HG03565 (cell line): ENCODE data around the gene LAYN.

ENCODE experiments used
- ATAC-seq: cut with Tn5 transposase; IDR thresholded peaks from one replicate; pipeline ENCODE4 v1.9.1; 2021; ENCODE audit warnings: mild to moderate bottlenecking, moderate library complexity; ENCODE audit not compliant: unreplicated experiment

LAYN gene

DNA sequence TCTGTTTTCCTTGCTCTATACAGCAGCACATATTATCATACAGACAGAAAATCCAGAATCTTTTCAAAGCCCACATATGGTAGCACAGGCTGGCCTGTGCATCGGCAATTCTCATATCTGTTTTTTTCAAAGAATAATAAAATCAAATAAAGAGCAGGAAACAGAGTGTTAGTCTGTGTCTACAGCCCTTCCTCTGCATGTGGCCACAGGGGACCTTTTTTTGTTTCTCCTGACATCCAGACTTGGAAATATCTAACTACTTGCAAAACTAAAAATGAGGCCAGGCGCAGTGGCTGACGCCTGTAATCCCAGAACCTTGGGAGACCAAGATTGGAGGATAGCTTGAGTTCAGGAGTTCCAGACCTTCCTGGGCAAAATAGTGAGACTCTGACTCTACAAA lies 20.3 kb downstream of the LAYN start:
- no peak for ATAC-seq

DNA sequence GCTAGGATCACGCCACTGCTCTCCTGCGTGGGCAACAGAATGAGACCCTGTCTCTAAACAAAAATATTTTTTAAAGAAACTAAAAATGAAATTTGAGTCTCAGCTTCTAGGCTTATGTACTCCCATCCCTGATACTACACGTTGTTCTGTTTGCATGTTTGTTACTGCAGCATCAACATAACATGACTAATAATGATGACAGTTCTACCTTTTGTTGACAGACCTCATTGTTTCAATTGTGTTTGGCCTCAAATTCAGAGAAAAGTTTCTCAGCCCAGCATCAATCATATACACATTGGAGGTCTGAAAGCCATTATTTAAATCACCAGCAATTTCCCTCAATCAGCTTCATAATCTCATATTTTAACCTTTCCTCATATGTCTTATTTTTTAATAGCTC lies 20.8 kb downstream of the LAYN start:
- ATAC-seq, result no peak

DNA sequence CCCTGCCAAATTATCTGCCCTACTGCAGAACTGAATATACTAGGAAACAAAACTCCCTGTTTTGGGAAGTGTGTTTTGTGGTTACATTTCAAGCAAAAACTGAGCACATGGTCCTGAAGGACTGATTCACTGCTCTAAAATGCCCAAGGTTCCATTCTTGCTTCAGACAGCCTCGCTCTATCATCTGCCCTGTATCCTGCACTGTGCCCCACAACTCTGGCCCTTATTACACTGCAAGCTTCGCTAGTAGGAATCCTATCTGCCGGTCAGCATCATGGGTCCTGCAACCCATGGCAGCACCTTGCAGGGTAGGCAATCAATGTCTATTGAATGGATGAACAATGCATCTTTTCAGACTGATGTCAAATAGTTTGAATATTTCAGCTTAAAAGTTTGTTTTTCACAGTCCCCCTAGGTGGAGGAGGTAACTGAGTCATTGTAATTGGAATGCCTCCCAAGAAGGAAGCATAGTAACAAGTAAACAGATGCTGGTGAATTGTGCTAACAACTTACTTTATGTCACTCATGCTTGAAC lies 21.3 kb downstream of the LAYN start:
- ATAC-seq, result no peak

DNA sequence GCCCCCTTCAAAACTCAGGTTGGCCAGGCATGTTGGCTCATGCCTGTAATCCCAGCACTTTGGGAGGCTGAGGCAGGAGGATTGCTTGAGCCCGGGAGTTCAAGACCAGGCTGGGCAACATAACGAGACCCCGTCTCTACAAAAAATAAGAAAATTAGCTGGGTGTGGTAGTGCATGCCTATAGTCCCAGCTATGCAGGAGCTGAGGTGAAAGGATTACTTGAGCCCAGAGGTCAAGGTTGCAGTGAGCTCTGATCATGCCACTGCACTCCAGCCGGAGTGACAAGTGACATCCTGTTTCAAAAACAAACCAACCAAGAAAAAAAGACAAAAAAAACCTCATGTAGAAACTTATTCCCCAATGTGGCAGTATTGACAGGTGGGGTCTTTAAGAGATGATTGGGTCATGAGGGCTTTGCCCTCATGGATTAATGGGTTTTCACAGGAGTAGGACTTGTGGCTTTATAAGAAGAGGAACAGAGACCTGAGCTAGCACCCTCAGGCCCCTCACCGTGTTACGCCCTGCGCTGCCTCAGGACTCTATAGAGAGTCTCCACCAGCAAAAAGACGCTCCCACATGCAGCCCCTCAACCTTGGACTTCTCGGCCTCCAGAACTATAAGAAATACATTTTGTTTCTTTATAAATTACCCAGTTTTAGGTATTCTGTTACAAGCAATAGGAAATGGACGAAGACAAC lies 22.3 kb downstream of the LAYN start:
- ATAC-seq, result no peak

DNA sequence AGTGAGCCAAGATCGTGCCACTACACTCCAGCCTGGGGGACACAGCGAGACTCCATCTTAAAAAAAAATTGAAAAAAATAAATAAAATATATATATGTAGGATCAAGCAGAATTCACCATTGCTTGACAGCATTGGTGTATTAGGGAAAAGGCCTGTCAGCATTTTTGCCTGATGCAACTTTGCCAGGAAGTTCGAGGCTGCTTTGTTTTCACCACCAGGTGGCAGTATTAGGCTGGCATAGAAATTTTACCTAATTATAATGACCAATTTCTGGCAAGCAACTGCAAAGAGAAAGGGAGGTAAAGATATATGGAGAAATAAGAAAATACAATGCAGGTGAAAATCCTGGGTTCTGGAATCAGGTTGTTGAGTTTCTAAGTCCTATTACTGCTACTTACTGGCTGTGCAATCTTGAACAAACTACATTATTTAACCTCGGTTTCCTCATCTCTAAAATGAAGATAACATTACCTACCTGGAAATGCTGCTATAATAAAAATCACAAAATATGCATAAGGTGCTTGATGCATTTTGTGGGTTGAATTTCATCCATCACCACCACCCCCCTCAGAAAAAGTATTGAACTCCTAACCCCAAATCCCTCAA lies 24.7 kb downstream of the LAYN start:
- ATAC-seq, result no peak

DNA sequence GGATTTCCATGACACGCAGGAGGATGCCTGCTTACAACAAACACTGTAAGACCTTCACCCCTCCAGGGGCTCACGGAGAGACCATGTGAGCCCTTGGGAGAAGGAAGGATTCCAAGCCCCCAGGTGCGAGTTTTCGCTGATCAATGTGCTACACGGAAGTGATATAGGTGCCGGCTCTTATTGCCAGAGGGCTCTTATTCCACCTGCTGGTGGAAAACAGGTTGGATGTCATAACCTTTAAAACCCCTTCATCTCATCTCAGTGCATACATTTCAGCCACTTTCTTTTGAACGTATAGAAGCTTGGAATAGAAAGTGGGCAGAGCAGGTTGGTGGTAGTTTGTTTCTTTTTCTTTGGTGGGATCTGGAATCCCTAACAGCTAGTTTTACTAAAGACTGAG lies 25.8 kb downstream of the LAYN start:
- no peak for ATAC-seq

DNA sequence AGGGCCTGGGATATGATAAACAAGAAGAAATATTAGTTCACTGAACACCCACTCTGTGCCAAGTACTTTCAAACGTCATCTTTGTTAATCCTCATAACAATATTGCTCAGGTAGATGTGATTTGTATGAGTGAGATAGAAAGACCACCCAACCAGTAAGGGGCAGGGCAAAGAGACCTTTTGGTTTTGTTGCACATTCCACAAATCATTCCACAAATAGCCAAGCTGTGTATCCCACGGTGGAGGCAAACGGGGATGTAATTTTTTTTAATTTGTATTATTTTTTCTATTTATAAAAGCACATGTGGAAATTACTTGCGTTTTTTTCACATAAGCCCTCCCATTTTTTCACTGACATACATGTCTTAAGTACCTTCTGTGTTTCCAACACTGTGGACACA lies 29.0 kb downstream of the LAYN start:
- no peak for ATAC-seq

DNA sequence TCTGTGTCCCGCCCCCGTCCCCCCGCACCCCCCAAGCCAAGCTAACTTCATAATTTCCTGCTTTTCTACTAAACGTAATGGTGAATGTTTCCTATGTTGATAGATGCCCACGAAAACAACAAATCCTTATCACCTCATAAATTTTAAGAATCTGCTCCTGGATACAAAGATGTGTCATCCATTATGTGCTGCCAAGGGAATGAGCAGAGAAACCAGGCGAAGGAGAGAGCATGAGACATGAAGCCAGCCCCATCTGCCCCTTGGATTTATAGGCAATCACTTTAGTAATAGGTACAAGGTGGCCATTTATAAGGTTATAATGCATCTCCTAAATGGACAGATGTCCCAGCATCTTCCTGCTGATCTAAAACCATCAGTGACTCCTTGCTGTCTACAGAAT lies 30.3 kb downstream of the LAYN start:
- ATAC-seq, result no peak

DNA sequence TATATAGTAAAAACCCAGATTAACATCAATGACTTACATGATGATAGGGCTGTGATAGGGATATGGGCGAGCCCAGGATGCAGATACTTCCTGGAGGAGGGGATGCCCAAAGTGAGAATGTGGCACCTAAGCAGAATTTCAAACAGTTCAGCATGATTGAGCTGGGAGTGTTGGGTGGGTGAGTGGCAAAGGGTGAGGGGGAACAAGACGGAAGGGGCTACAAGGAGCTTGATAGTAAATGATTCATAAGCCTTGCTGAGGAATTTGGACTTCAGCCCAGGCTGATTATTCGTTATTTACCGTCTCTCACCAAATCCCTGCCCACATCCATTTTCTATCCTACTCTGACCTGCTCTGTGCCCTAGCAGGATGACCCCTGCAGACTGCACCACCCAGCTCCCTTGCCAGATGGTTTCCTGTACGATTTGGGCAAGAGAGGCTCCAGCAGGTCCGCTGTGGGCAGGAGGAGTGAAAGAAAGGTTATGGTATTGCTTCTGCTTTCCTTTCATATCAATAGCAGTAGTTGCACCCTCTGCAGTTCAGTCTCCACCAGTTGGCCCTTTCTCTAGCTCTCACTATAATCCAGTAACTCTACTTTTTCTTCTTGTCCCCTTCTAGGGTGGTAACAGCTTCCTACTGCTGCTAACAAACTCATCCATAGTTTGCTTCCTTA lies 31.4 kb downstream of the LAYN start:
- no peak for ATAC-seq

DNA sequence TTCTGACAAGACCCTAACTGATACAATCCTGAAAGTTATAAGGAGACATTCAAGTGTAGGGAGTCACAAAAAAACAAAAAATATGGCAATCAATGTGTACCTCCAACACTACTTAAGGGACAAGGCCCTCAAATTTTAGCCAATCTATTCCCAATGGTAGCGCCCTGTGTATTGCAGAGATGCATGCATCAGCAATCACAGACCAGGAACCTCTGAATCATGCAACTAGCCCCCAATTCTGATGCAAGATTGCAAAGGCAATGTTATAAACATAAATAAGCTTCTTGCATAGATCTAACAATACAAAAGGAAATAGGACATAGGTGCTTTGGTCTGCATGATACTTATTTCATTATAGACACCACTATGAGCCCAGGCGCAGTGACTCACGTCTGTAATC lies 32.1 kb downstream of the LAYN start:
- ATAC-seq, result no peak

DNA sequence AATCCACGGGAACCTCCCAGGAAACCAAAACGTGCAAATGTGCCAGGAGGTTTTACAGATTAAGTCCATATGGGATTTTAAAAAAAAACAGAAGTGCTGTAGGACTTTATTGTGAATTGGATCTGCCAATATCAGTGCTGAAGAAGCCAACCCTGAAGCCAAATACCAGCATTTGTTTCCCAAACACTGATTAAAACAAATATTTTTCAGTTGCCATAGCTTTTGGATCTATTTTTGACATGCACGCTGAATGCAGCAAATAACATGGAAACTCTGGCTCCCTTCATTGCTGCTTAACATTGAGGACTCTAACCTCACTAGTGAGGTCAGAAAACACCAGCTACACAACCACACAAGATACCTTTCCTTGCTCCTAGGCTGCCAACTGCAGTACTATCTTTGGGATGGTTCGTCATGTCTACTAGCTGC lies 33.3 kb downstream of the LAYN start:
- ATAC-seq, result no peak

DNA sequence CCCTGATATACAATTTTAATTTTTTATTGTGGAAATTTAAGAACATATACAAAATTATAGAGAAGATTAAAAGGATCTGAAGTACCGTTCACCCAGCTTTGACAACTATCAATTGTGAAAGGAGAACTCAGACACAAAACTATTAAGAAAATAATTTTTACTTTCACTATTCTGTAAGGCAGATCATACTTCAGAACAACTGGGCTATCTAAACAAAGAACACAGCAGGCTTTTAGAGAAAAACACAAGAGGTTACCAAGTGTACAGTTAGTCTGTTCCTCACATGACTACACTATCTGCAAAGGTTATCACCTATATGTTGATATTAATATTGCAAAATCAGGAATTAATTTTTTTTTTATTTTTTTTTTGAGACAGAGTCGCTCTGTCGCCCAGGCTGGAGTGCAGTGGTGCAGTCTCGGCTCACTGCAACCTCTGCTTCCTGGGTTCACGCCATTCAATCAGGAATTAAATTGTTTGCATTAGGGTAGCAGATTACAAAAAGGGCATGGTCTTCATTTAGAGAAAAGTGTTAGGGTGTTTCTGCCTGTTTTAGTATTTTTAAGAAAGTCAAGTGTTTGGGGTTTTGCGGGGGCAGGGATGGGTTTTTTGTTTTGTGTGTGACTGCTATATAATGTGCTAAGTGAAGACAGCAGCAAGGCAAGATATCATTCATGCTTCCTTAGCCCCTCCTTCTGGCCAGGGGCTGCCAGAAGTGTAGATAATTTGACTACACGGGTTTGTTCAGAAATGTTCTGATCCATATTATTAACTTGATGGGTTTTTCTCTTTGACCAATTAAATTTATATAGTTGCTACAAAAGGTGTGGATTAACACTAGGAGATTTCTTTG lies 34.1 kb downstream of the LAYN start:
- no peak for ATAC-seq

DNA sequence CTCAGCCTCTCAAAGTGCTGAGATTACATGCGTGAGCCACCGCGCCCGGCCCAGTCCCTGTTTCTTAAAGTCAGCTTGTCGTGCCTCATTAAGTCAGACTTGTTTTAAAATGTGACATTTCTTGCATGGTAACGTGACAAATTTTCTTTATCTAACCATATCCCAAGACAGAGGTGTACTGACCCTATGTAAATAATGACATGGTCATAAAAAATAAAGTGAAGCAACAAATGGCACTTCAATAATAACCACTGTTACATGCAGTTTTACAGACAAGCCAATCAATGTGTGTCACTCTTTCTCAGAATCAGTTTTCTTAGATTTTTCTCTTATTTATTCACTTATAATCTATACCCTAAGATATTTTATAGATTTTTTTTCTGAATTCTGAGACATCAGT lies 35.2 kb downstream of the LAYN start:
- ATAC-seq, result no peak

DNA sequence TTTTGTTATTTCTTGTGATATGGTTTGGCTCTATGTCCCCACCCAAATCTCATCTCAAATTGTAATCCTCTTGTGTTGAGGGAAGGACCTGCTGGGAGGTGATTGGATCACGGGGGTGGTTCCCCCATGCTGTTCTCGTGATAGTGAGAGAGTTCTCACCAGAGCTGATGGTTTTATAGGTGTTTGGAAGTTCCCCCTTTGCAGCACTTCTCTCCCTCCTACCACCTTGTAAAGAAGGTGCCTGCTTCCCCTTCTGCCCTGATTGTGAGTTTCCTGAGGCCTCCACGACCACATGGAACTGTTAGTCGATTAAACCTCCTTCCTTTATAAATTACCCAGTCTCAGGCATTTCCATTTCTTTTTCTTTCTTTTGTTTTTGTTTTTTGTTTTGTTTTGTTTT lies 37.3 kb downstream of the LAYN start:
- ATAC-seq, result no peak

DNA sequence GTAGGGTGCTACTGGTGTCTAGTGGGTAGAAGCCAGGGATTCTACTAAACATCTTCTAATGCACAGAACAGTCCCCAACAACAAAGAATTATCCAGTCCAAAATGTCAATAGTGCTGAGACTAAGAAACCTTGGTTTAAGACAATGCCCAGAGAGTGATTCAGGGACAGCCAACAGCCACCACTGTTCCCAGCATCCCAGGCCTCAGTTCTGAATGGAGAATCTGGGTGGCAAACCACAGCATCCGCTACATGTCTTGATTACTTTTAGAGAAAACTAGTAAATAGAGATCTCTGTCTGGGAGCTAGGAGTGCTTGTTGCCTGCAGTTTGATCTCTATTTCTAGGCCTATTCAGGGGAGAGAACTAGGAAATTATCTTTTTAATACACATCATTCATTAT lies 40.8 kb downstream of the LAYN start:
- ATAC-seq, result no peak

DNA sequence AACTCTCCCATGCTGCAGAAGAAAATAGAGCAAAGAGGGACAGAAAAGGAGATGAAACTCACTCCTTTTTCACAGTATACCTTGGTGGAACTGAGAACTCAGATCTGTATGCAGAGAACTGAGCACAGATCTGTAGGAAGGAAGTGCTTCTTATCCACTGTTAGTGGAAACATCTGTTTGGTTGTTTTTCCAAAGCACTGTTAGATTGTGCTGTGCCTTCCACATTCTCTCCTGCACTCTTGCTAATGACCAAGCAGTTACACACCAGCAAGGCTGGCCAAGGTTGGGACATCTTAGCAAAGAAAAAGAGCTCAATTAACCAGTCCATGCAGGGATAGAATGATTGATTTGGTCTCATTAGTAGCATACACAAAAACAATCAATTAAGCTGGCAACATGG lies 41.6 kb downstream of the LAYN start:
- ATAC-seq, result no peak

DNA sequence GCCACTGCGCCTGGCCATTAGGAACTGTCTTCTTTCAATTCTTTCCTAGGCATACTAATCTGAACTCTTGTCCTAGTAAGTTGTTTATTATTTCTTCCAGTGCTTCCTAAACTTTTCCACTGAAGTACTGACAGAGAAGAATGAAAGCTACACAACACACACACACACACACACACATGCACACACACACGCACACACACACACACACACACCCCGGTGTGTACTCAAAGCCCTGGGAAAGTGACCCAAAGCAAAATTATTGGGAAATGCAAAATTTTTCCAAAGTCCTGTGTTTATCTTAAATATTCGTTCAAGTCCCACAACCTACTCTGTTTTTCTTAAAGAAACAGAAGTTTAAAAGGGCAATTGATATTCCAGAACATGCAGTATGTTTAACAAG lies 42.4 kb downstream of the LAYN start:
- ATAC-seq, result no peak

DNA sequence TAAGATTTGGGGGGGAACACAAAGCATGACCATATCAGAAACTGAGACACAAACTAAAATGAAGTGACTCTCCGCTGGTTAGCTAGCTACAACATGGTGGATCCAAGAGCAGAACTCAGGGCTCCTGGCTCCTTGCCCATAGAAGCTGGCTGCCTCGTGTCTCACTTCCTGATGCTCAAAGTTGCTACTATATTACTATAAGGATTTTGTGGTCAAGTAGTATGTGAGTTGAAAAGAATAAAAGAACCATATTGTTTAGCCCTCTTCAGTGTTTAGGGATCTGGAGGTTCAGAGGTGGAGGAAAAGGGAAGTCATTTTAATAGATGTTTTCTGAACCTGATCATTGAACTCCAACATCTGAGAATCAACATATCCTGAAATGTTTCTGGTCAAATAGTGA lies 44.9 kb downstream of the LAYN start:
- ATAC-seq, result no peak

DNA sequence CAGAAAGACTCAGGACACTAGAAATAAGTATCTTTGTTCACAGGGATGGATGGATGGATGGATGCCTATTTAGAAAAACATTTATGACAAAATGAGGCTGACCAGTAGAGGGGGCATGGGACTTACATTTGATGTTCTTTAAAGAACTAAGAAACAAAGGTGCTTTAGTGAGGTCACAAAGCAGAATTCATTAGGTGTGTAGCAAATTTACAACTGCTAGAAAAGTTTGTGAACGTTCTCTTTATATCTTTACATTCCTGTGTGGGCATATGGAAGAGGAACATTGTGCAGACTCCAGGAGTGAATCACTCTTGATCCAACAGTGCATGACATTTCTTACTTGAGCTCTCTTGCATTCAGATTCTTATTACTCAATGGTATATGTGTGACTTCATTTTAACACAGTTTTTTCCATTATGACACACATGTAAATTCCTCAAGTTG lies 45.9 kb downstream of the LAYN start:
- ATAC-seq, result no peak

DNA sequence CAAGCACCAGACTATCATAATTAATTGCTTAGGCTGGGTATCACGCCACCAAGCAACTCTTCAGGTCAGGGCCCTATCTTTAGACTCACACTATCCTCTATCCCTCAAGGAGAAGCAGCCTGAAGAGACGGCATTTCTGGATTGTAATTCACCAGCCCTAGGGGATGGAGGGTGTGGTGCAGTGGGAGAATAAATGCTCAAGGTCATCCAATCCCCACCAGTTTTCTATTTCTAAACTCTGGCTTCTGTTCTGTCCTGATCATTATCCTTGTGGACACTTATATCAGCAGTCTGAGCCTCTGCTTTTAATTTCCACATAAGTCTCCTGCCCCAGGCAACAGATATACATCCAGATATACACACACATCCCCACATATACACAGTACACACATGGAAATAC lies 48.6 kb downstream of the LAYN start:
- no peak for ATAC-seq

DNA sequence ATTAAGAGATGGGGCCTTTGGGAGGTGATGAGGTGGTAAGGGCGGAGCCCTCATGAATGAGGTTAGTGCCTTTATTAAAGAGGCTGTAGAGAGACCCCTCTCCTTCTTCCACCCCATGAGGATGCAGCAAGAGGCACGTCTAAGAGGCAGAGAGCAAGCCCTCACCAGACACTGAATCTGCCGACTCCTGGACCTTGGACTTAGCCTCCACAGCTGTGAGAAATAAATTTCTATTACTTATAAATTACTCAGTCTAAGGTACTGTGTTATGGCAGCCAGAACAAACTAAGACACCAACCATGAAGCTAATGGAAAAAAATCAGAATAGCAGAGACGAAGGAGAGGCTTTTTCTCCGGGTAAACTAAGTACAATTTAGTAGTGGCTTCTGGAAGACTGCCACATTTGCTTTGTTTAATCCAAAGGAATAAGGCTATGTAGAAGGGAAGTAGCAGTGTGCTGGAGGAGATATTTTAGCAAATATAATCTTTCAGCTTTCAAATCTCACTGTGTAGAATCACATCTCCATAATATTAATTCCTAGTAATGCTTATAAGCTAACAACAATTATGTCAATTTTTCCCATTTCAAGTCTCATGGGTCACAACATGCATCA lies 49.5 kb downstream of the LAYN start:
- ATAC-seq, result no peak
